Suprapubic skin (tissue), 4 donors: ENCODE measurements around the gene OMP.
"Not testable (repeated sequence)": the region's sequence is repeated elsewhere in the genome, so short reads cannot be mapped to it uniquely, and the experiment has no call there.

Source experiments
- EP300 ChIP-seq: sonication (generic); formaldehyde crosslinking; IDR thresholded peaks from one replicate; pipeline ENCODE4 v1.6.1; 2017; ENCODE audit warnings: antibody characterized with exemption
- POLR2A ChIP-seq, 2 donors: fragments of 450-650 bp; IDR thresholded peaks; one replicate each; pipeline ENCODE4 v1.6.1; 2017; ENCODE audit warnings: antibody characterized with exemption in 2 of 2, mild to moderate bottlenecking in 2 of 2, moderate library complexity in 2 of 2
- POLR2AphosphoS5 ChIP-seq, 3 donors: sonication (generic); formaldehyde crosslinking; IDR thresholded peaks; one replicate each; pipeline ENCODE4 v1.6.1; 2017; ENCODE audit warnings: antibody characterized with exemption in 3 of 3
- TF ChIP-seq, protein P1 (sequence below), 2 donors: fragments of 200-600 bp in 1 of 2; fragments of 450-650 bp in 1 of 2; sonication (generic) in 1 of 2; IDR thresholded peaks; one replicate each; pipeline ENCODE4 v1.5.1; 2016 to 2019; ENCODE audit warnings: antibody characterized with exemption in 2 of 2, mild to moderate bottlenecking in 1 of 2, moderate library complexity in 1 of 2

DNA sequence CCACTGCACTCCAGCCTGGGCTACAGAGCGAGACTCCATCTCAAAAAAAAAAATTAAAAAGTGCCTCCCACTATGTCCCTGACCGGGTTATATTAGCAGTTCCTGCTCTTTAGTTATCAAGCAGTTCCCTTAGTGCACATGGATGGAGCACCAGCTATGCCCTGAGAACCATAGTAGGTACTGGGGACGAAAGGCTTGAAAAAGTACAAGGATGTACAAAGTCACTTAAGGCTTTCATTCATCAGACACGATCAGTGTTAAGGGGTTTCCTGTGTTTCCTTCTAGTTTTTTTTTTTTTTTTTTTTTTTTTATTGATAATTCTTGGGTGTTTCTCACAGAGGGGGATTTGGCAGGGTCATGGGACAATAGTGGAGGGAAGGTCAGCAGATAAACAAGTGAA lies 5.5 kb upstream of the OMP start:
- TF ChIP-seq, protein P1, sequence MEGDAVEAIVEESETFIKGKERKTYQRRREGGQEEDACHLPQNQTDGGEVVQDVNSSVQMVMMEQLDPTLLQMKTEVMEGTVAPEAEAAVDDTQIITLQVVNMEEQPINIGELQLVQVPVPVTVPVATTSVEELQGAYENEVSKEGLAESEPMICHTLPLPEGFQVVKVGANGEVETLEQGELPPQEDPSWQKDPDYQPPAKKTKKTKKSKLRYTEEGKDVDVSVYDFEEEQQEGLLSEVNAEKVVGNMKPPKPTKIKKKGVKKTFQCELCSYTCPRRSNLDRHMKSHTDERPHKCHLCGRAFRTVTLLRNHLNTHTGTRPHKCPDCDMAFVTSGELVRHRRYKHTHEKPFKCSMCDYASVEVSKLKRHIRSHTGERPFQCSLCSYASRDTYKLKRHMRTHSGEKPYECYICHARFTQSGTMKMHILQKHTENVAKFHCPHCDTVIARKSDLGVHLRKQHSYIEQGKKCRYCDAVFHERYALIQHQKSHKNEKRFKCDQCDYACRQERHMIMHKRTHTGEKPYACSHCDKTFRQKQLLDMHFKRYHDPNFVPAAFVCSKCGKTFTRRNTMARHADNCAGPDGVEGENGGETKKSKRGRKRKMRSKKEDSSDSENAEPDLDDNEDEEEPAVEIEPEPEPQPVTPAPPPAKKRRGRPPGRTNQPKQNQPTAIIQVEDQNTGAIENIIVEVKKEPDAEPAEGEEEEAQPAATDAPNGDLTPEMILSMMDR (IDR thresholded peaks at IDR 0.05): not testable (repeated sequence)
- TF ChIP-seq POLR2AphosphoS5 (IDR thresholded peaks at IDR 0.05); POLR2A (IDR thresholded peaks at IDR 0.05); EP300: not testable (repeated sequence)
